ENCODE results near the gene EML5.
A peak's percentile ranks its signal among the peaks of the same experiment; 100 is the strongest.
"Not testable (repeated sequence)": the region's sequence is repeated elsewhere in the genome, so short reads cannot be mapped to it uniquely, and the experiment has no call there.

EML5 gene

GRCh38 chr14:88792473-88793258 is at the start of gene EML5:
Gene EML5 (minus strand): TSS chr14:88792953. CDS start chr14:88792503, 450 bp downstream.
- DNase-seq (ENCODE audit: extremely low read depth in 1 of 2, low read depth in 1 of 2), result peak; percentile 54 to 72

GRCh38 chr14:88842414-88842813 is 49.7 kb upstream of the EML5 start:
- no peak for DNase-seq (ENCODE audit: extremely low read depth in 1 of 2, low read depth in 1 of 2)

GRCh38 chr14:88841741-88842140 is 49.0 kb upstream of the EML5 start:
- no peak for DNase-seq (ENCODE audit: extremely low read depth in 1 of 2, low read depth in 1 of 2)

GRCh38 chr14:88840926-88841325 is 48.2 kb upstream of the EML5 start:
- DNase-seq (ENCODE audit: extremely low read depth in 1 of 2, low read depth in 1 of 2), result no peak

- DNase-seq (ENCODE audit: extremely low read depth in 1 of 2, low read depth in 1 of 2), result no peak
Observed at GRCh38 chr14:88838015-88838414, 45.3 kb upstream of the EML5 start.

GRCh38 chr14:88837495-88837894 is 44.7 kb upstream of the EML5 start:
- no peak for DNase-seq (ENCODE audit: extremely low read depth in 1 of 2, low read depth in 1 of 2)

- DNase-seq (ENCODE audit: extremely low read depth in 1 of 2, low read depth in 1 of 2), result no peak
Observed at GRCh38 chr14:88835661-88836060, 42.9 kb upstream of the EML5 start.

GRCh38 chr14:88834883-88835431 is 42.2 kb upstream of the EML5 start:
- no peak for DNase-seq (ENCODE audit: extremely low read depth in 1 of 2, low read depth in 1 of 2)

GRCh38 chr14:88831284-88831683 is 38.5 kb upstream of the EML5 start:
- no peak for DNase-seq (ENCODE audit: extremely low read depth in 1 of 2, low read depth in 1 of 2)

- no peak for DNase-seq (ENCODE audit: extremely low read depth in 1 of 2, low read depth in 1 of 2)
Observed at GRCh38 chr14:88829685-88830302, 37.0 kb upstream of the EML5 start.

- no peak for DNase-seq (ENCODE audit: extremely low read depth in 1 of 2, low read depth in 1 of 2)
Observed at GRCh38 chr14:88829188-88829587, 36.4 kb upstream of the EML5 start.

GRCh38 chr14:88825503-88825902 is 32.8 kb upstream of the EML5 start:
- no peak for DNase-seq (ENCODE audit: extremely low read depth in 1 of 2, low read depth in 1 of 2)

- no peak for DNase-seq (ENCODE audit: extremely low read depth in 1 of 2, low read depth in 1 of 2)
Observed at GRCh38 chr14:88825078-88825458, 32.3 kb upstream of the EML5 start.

GRCh38 chr14:88824314-88825077 is 31.7 kb upstream of the EML5 start, which contains the start of gene TTC8:
Gene TTC8 (plus strand): TSS chr14:88824651. CDS start chr14:88824708, 57 bp downstream.
- DNase-seq (ENCODE audit: extremely low read depth in 1 of 2, low read depth in 1 of 2), result peak; percentile 70

GRCh38 chr14:88823968-88824313 is 31.2 kb upstream of the EML5 start:
- DNase-seq (ENCODE audit: extremely low read depth in 1 of 2, low read depth in 1 of 2), result no peak

- DNase-seq (ENCODE audit: extremely low read depth in 1 of 2, low read depth in 1 of 2), result no peak
Observed at GRCh38 chr14:88821888-88822287, 29.1 kb upstream of the EML5 start.

- no peak for DNase-seq (ENCODE audit: extremely low read depth in 1 of 2, low read depth in 1 of 2)
Observed at GRCh38 chr14:88821378-88821777, 28.6 kb upstream of the EML5 start.

- DNase-seq (ENCODE audit: extremely low read depth in 1 of 2, low read depth in 1 of 2), result not testable (repeated sequence)
Observed at GRCh38 chr14:88819674-88820073, 26.9 kb upstream of the EML5 start.

- no peak for DNase-seq (ENCODE audit: extremely low read depth in 1 of 2, low read depth in 1 of 2)
Observed at GRCh38 chr14:88818018-88818417, 25.3 kb upstream of the EML5 start.

GRCh38 chr14:88815980-88816379 is 23.2 kb upstream of the EML5 start:
- DNase-seq (ENCODE audit: extremely low read depth in 1 of 2, low read depth in 1 of 2), result no peak

GRCh38 chr14:88808359-88808758 is 15.6 kb upstream of the EML5 start:
- no peak for DNase-seq (ENCODE audit: extremely low read depth in 1 of 2, low read depth in 1 of 2)
